Neural cell (in vitro differentiated cells): ENCODE results near the gene GPR21.

Source experiments
- EP300 ChIP-seq: fragments of 450-650 bp; conservative IDR thresholded peaks from 2 replicates; pipeline ENCODE4 v1.6.1; 2014; ENCODE audit warnings: antibody characterized with exemption, mild to moderate bottlenecking, moderate library complexity; ENCODE audit not compliant: poor library complexity, severe bottlenecking
- EZH2 ChIP-seq: fragments of 200-600, 300-800 bp; shearing (Covaris generic), sonication (generic); IDR thresholded peaks from 2 replicates; pipeline ENCODE4 v1.6.1; 2014; ENCODE audit warnings: antibody characterized with exemption, low read length, borderline replicate concordance, mild to moderate bottlenecking; ENCODE audit not compliant: insufficient read depth, poor library complexity, severe bottlenecking
- RAD21 ChIP-seq: fragments of 450-650 bp; conservative IDR thresholded peaks from 2 replicates; pipeline ENCODE4 v1.6.1; 2014; ENCODE audit warnings: antibody characterized with exemption, mild to moderate bottlenecking, moderate library complexity
- TAF1 ChIP-seq: IDR thresholded peaks from 2 replicates; pipeline ENCODE4 v1.6.1; 2012; ENCODE audit warnings: low read depth
- TF ChIP-seq, protein P1 (sequence below): fragments of 450-650 bp; IDR thresholded peaks from 2 replicates; pipeline ENCODE4 v1.5.1; 2014; ENCODE audit warnings: antibody characterized with exemption, mild to moderate bottlenecking, moderate library complexity; ENCODE audit not compliant: poor library complexity, severe bottlenecking
- TF ChIP-seq, protein P2 (sequence below): IDR thresholded peaks from 2 replicates; pipeline ENCODE4 v1.6.1; 2012; ENCODE audit warnings: borderline replicate concordance

DNA sequence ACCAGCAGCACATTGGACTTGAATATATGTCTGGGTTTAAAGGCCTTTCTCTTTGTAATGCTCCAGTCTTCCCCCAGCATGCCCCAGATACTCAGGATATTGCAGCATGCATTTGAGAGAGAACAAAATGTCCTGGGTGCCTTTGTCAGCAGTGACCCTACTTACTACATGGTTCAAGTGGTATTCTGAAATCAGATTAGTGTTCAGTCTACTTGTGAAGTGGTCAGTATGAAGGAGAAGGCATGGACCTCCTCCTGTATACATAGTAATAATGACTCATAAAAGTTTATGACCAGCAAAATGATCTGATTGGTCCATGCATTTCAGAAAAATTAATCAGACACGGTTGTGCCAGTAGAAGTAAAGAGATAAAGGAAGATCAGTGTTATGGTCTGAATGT is 25.4 kb downstream of the GPR21 start:
- TF ChIP-seq, protein P1, sequence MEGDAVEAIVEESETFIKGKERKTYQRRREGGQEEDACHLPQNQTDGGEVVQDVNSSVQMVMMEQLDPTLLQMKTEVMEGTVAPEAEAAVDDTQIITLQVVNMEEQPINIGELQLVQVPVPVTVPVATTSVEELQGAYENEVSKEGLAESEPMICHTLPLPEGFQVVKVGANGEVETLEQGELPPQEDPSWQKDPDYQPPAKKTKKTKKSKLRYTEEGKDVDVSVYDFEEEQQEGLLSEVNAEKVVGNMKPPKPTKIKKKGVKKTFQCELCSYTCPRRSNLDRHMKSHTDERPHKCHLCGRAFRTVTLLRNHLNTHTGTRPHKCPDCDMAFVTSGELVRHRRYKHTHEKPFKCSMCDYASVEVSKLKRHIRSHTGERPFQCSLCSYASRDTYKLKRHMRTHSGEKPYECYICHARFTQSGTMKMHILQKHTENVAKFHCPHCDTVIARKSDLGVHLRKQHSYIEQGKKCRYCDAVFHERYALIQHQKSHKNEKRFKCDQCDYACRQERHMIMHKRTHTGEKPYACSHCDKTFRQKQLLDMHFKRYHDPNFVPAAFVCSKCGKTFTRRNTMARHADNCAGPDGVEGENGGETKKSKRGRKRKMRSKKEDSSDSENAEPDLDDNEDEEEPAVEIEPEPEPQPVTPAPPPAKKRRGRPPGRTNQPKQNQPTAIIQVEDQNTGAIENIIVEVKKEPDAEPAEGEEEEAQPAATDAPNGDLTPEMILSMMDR = no peak
- TF ChIP-seq RAD21 (no peak), EZH2 (no peak), EP300 (no peak), TAF1 (no peak)
- TF ChIP-seq, protein P2, sequence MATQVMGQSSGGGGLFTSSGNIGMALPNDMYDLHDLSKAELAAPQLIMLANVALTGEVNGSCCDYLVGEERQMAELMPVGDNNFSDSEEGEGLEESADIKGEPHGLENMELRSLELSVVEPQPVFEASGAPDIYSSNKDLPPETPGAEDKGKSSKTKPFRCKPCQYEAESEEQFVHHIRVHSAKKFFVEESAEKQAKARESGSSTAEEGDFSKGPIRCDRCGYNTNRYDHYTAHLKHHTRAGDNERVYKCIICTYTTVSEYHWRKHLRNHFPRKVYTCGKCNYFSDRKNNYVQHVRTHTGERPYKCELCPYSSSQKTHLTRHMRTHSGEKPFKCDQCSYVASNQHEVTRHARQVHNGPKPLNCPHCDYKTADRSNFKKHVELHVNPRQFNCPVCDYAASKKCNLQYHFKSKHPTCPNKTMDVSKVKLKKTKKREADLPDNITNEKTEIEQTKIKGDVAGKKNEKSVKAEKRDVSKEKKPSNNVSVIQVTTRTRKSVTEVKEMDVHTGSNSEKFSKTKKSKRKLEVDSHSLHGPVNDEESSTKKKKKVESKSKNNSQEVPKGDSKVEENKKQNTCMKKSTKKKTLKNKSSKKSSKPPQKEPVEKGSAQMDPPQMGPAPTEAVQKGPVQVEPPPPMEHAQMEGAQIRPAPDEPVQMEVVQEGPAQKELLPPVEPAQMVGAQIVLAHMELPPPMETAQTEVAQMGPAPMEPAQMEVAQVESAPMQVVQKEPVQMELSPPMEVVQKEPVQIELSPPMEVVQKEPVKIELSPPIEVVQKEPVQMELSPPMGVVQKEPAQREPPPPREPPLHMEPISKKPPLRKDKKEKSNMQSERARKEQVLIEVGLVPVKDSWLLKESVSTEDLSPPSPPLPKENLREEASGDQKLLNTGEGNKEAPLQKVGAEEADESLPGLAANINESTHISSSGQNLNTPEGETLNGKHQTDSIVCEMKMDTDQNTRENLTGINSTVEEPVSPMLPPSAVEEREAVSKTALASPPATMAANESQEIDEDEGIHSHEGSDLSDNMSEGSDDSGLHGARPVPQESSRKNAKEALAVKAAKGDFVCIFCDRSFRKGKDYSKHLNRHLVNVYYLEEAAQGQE = no peak
